Mesenchymal stem cell (in vitro differentiated cells and primary cell): ENCODE results near the gene CLDND2.

Experiments used
- DNase-seq: peaks from one replicate; pipeline ENCODE4 v3.0.0-alpha.2; 2013
- H2AFZ ChIP-seq: one replicate; pipeline ENCODE4 v1.6.1; 2013; ENCODE audit warnings: low read depth, mild to moderate bottlenecking, control low read depth, inconsistent platforms, low read length, moderate library complexity
- H2AK5ac ChIP-seq: 2 replicates; pipeline ENCODE4 v1.6.1; 2013; ENCODE audit warnings: low read length, moderate library complexity, mild to moderate bottlenecking, inconsistent platforms; ENCODE audit not compliant: severe bottlenecking
- H2BK120ac ChIP-seq: one replicate; pipeline ENCODE4 v1.6.1; 2013; ENCODE audit warnings: low read depth, mild to moderate bottlenecking, inconsistent platforms, low read length, moderate library complexity
- H2BK12ac ChIP-seq, 2 experiments: one replicate each; pipeline ENCODE4 v1.6.1; 2013; ENCODE audit warnings: inconsistent platforms in 2 of 2, low read length in 2 of 2, mild to moderate bottlenecking in 2 of 2, moderate library complexity in 2 of 2, control low read depth in 1 of 2
- H2BK15ac ChIP-seq: one replicate; pipeline ENCODE4 v1.6.1; 2013; ENCODE audit warnings: mild to moderate bottlenecking, low read depth, inconsistent platforms; ENCODE audit not compliant: poor library complexity, severe bottlenecking
- H2BK5ac ChIP-seq: 2 replicates; pipeline ENCODE4 v1.6.1; 2013; ENCODE audit warnings: low read depth, mild to moderate bottlenecking, low read length, control low read depth, inconsistent platforms; ENCODE audit not compliant: poor library complexity, severe bottlenecking
- H3K14ac ChIP-seq, 2 experiments: one replicate each; pipeline ENCODE4 v1.6.1; 2013; ENCODE audit warnings: inconsistent platforms in 2 of 2, low read length in 2 of 2, control low read depth in 1 of 2, mild to moderate bottlenecking in 1 of 2, moderate library complexity in 1 of 2
- H3K18ac ChIP-seq, 2 experiments: one replicate each; pipeline ENCODE4 v1.6.1; 2013; ENCODE audit warnings: inconsistent platforms in 2 of 2, low read length in 2 of 2, control low read depth in 1 of 2, low read depth in 1 of 2, mild to moderate bottlenecking in 1 of 2
- H3K23ac ChIP-seq, 2 experiments: one replicate each; pipeline ENCODE4 v1.6.1; 2013; ENCODE audit warnings: inconsistent platforms in 2 of 2, low read length in 2 of 2, mild to moderate bottlenecking in 2 of 2, moderate library complexity in 2 of 2, control low read depth in 1 of 2
- H3K27ac ChIP-seq: 2 replicates; pipeline ENCODE4 v1.5.1; 2013; ENCODE audit warnings: mild to moderate bottlenecking, moderate library complexity, low read length, control low read depth, inconsistent platforms; ENCODE audit not compliant: poor library complexity, severe bottlenecking
- H3K27me3 ChIP-seq, 2 experiments: 2 replicates each; pipeline versions ENCODE4 v1.6.1 to v1.7.0; 2013; ENCODE audit warnings: low read length in 2 of 2, mild to moderate bottlenecking in 2 of 2, moderate library complexity in 2 of 2, control low read depth in 1 of 2, inconsistent platforms in 1 of 2; ENCODE audit not compliant: control insufficient read depth in 1 of 2, insufficient read depth in 1 of 2
- H3K36me3 ChIP-seq, 2 experiments: 2 replicates each; pipeline versions ENCODE4 v1.6.1 to v1.7.0; 2013; ENCODE audit warnings: low read length in 2 of 2, control low read depth in 1 of 2, inconsistent platforms in 1 of 2, low read depth in 1 of 2, mild to moderate bottlenecking in 1 of 2; ENCODE audit not compliant: insufficient read depth in 2 of 2, control insufficient read depth in 1 of 2
- H3K4ac ChIP-seq, 2 experiments: one replicate each; pipeline ENCODE4 v1.6.1; 2013; ENCODE audit warnings: inconsistent platforms in 2 of 2, low read length in 2 of 2, mild to moderate bottlenecking in 2 of 2, moderate library complexity in 2 of 2, control low read depth in 1 of 2, low read depth in 1 of 2
- H3K4me1 ChIP-seq: 2 replicates; pipeline ENCODE4 v1.6.1; 2013; ENCODE audit warnings: low read depth, low read length, control low read depth; ENCODE audit not compliant: control insufficient read depth, insufficient read depth
- H3K4me2 ChIP-seq: 2 replicates; pipeline ENCODE4 v1.6.1; 2013; ENCODE audit warnings: low read length, mild to moderate bottlenecking, inconsistent platforms; ENCODE audit not compliant: poor library complexity, severe bottlenecking
- H3K4me3 ChIP-seq, 2 experiments: 2 replicates each; pipeline versions ENCODE4 v1.5.1 to v1.7.0; 2013; ENCODE audit warnings: low read length in 2 of 2, mild to moderate bottlenecking in 2 of 2, control low read depth in 1 of 2, low read depth in 1 of 2; ENCODE audit not compliant: insufficient read depth in 1 of 2
- H3K79me1 ChIP-seq: replicated peaks from 2 replicates; pipeline ENCODE4 v1.6.1; 2013; ENCODE audit warnings: mild to moderate bottlenecking, control low read depth, low read length, inconsistent platforms; ENCODE audit not compliant: poor library complexity, severe bottlenecking
- H3K9ac ChIP-seq: 2 replicates; pipeline ENCODE4 v1.7.0; 2013; ENCODE audit warnings: mild to moderate bottlenecking, low read length, moderate library complexity
- H3K9me3 ChIP-seq: 2 replicates; pipeline ENCODE4 v1.7.0; 2013; ENCODE audit warnings: mild to moderate bottlenecking, low read length; ENCODE audit not compliant: control insufficient read depth
- H4K8ac ChIP-seq: one replicate; pipeline ENCODE4 v1.6.1; 2013; ENCODE audit warnings: inconsistent platforms, mild to moderate bottlenecking, low read length, moderate library complexity
- H4K91ac ChIP-seq: one replicate; pipeline ENCODE4 v1.6.1; 2013; ENCODE audit warnings: mild to moderate bottlenecking, low read length, inconsistent platforms
- WGBS: methylation state at CpG from one replicate; pipeline ENCODE4 v1.1.7; 2013; ENCODE audit warnings: mixed read lengths; 5-methylcytosine and 5-hydroxymethylcytosine counted together

The CLDND2 gene

DNA sequence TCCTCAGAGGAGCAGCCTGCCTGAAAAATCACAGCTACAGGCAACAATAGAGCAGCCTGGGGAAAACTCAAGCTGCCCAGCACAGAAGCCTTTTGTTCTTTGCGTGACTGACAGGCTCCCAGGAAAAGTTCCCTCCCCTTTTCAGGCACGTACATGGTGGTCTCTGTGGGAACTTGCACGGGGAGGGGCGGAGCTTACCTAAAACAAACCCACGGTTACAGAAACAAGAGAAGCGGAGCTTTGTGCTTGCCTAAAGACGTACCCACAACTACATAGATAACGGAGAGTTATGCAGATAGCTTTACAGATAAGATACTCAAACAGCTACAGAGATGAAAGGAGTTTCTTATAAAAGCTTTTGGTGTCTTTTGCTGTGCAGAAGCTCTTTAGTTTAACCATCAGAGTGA lies 14.1 kb downstream of the CLDND2 start:
- DNase-seq: peak; percentile 46
- WGBS: 5% methylated on average over 4 of the region's 8 CpGs
- Histone ChIP-seq H2BK5ac (no peak overlapping the region), H3K4me3 (no peak overlapping the region), H3K9ac (no peak overlapping the region), H3K4me1 (peaks cover 12% of the 10 kb centered on the region), H3K18ac (no peak overlapping the region), H3K4me2 (no peak overlapping the region), H2BK15ac (no peak overlapping the region), H2AFZ (no peak overlapping the region), H2BK12ac (peak overlapping the region in 1 of 2 experiments; percentile 35), H4K91ac (no peak overlapping the region), H2AK5ac (no peak overlapping the region), H3K79me1 (peaks cover 17% of the 10 kb centered on the region), H2BK120ac (no peak overlapping the region), H3K23ac (no peak overlapping the region), H4K8ac (no peak overlapping the region), H3K36me3 (peaks cover 33 to 44% of the 10 kb centered on the region in 2 experiments), H3K9me3 (no peaks in the 10 kb centered on the region), H3K4ac (no peak overlapping the region), H3K27me3 (no peaks in the 10 kb centered on the region), H3K14ac (no peak overlapping the region), H3K27ac (no peak overlapping the region)

- no peaks in the 10 kb centered on the region for H3K9me3 ChIP-seq
- H2AFZ ChIP-seq: no peak overlapping the region
- H3K9ac ChIP-seq: no peak overlapping the region
- H3K18ac ChIP-seq: peak overlapping the region; percentile 75 to 77
- no peak for DNase-seq
- H3K4me1 ChIP-seq: peaks cover 10% of the 10 kb centered on the region
- no peak overlapping the region for H3K23ac ChIP-seq
- H3K4me3 ChIP-seq: no peak overlapping the region
- H3K4ac ChIP-seq: peak overlapping the region in 1 of 2 experiments; percentile 15
- H2AK5ac ChIP-seq: no peak overlapping the region
- no peak overlapping the region for H2BK5ac ChIP-seq
- 56% methylated on average over 10 of the region's 12 CpGs for WGBS
- H2BK15ac ChIP-seq: no peak overlapping the region
- H2BK12ac ChIP-seq: peak overlapping the region; percentile 0 to 69
- H3K36me3 ChIP-seq: peaks cover 38 to 44% of the 10 kb centered on the region in 2 experiments
- H3K79me1 ChIP-seq: peaks cover 16% of the 10 kb centered on the region
- H4K91ac ChIP-seq: peak overlapping the region; percentile 71
- H2BK120ac ChIP-seq: no peak overlapping the region
- peak overlapping the region in 1 of 2 experiments; percentile 3 for H3K14ac ChIP-seq
- H3K4me2 ChIP-seq: no peak overlapping the region
- H3K27me3 ChIP-seq: no peaks in the 10 kb centered on the region
- no peak overlapping the region for H3K27ac ChIP-seq
- H4K8ac ChIP-seq: peak overlapping the region; percentile 52
Measured at GRCh38 chr19:51354103-51354741, 14.6 kb downstream of the CLDND2 start.

- Histone ChIP-seq H3K9me3 (no peaks in the 10 kb centered on the region), H3K4ac (no peak overlapping the region), H4K8ac (no peak overlapping the region), H3K27me3 (no peaks in the 10 kb centered on the region), H2BK12ac (no peak overlapping the region), H3K36me3 (peaks cover 41 to 50% of the 10 kb centered on the region in 2 experiments), H3K14ac (no peak overlapping the region), H4K91ac (peak overlapping the region; percentile 54), H3K18ac (no peak overlapping the region), H2BK120ac (no peak overlapping the region), H2AFZ (no peak overlapping the region), H3K79me1 (peaks cover 10% of the 10 kb centered on the region), H2BK15ac (no peak overlapping the region), H3K4me1 (peaks cover 7% of the 10 kb centered on the region), H3K4me2 (no peak overlapping the region), H2AK5ac (no peak overlapping the region), H3K4me3 (no peak overlapping the region), H3K27ac (no peak overlapping the region), H3K9ac (no peak overlapping the region), H3K23ac (no peak overlapping the region), H2BK5ac (no peak overlapping the region)
- WGBS: 96% methylated on average over 15 of the region's 16 CpGs
- no peak for DNase-seq
Measured at GRCh38 chr19:51352783-51353360, 15.9 kb downstream of the CLDND2 start.

GRCh38 chr19:51351266-51351990 lies 17.4 kb downstream of the CLDND2 start:
- peak overlapping the region in 1 of 2 experiments; percentile 67 for H3K18ac ChIP-seq
- no peak overlapping the region for H2AK5ac ChIP-seq
- H2BK5ac ChIP-seq: no peak overlapping the region
- H3K79me1 ChIP-seq: peaks cover 7% of the 10 kb centered on the region
- peaks cover 49 to 61% of the 10 kb centered on the region in 2 experiments for H3K36me3 ChIP-seq
- no peak overlapping the region for H3K4me2 ChIP-seq
- H3K23ac ChIP-seq: no peak overlapping the region
- no peak for DNase-seq
- H2BK120ac ChIP-seq: no peak overlapping the region
- no peak overlapping the region for H3K27ac ChIP-seq
- no peak overlapping the region for H4K8ac ChIP-seq
- H3K4ac ChIP-seq: no peak overlapping the region
- H3K9ac ChIP-seq: no peak overlapping the region
- H3K4me3 ChIP-seq: no peak overlapping the region
- peak overlapping the region; percentile 37 for H2BK15ac ChIP-seq
- H3K27me3 ChIP-seq: no peaks in the 10 kb centered on the region
- peak overlapping the region in 1 of 2 experiments; percentile 6 for H2BK12ac ChIP-seq
- H3K4me1 ChIP-seq: peaks cover 7% of the 10 kb centered on the region
- no peak overlapping the region for H2AFZ ChIP-seq
- no peak overlapping the region for H4K91ac ChIP-seq
- no peak overlapping the region for H3K14ac ChIP-seq
- WGBS: 97% methylated on average over 11 of the region's 11 CpGs
- H3K9me3 ChIP-seq: no peaks in the 10 kb centered on the region
